ENCODE results near the gene BMP7. TPM values are rescaled to one million over a fixed set of nuclear protein-coding genes. Genes with fewer than 3 reads are reported as not detected.
"Not testable (repeated sequence)": the region's sequence is repeated elsewhere in the genome, so short reads cannot be mapped to it uniquely, and the experiment has no call there.

BMP7 gene
- total and polyA plus RNA-seq, 7 donors: 0.03 TPM; not detected in 5

DNA sequence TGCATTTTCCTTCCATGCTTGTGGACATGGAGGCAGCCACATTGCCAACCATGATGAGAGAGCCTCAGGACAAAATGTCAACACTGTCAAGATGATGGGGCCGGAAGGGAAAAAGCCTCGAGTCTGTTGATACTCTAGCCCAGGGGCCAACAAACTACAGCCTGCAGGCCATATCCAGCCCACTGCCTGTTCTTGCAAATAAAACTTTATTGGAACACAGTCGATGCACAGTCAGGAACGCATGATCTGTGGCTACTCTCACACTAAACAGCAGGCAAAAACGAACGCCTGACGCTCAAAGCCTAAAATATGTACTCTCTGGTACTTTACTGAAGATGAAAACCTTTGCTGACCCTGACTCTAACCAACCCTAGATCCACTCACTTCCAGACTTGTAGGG lies 72.3 kb downstream of the BMP7 start:
- Histone ChIP-seq H3K27ac (no peak overlapping the region), H3K4me1 (no peaks in the 10 kb centered on the region), H3K36me3 (ENCODE audit: insufficient read depth in 1 of 2, low read depth in 1 of 2) (no peaks in the 10 kb centered on the region), H3K9me3 (no peaks in the 10 kb centered on the region), H3K27me3 (ENCODE audit: insufficient read depth in 3 of 3, low read length in 2 of 3) (peaks cover 0 to 6% (median 0%) of the 10 kb centered on the region in 3 donors), H3K4me3 (no peak overlapping the region)
- no peak for ATAC-seq
- intact Hi-C loops (cut with DNase I): no loop called here
- WGBS, 3 donors: 95 to 97% (median 95%) methylated on average over 7 of the region's 7 CpGs
- DNase-seq: no peak
- TF ChIP-seq, protein P1, sequence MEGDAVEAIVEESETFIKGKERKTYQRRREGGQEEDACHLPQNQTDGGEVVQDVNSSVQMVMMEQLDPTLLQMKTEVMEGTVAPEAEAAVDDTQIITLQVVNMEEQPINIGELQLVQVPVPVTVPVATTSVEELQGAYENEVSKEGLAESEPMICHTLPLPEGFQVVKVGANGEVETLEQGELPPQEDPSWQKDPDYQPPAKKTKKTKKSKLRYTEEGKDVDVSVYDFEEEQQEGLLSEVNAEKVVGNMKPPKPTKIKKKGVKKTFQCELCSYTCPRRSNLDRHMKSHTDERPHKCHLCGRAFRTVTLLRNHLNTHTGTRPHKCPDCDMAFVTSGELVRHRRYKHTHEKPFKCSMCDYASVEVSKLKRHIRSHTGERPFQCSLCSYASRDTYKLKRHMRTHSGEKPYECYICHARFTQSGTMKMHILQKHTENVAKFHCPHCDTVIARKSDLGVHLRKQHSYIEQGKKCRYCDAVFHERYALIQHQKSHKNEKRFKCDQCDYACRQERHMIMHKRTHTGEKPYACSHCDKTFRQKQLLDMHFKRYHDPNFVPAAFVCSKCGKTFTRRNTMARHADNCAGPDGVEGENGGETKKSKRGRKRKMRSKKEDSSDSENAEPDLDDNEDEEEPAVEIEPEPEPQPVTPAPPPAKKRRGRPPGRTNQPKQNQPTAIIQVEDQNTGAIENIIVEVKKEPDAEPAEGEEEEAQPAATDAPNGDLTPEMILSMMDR (IDR thresholded peaks at IDR 0.05): no peak

DNA sequence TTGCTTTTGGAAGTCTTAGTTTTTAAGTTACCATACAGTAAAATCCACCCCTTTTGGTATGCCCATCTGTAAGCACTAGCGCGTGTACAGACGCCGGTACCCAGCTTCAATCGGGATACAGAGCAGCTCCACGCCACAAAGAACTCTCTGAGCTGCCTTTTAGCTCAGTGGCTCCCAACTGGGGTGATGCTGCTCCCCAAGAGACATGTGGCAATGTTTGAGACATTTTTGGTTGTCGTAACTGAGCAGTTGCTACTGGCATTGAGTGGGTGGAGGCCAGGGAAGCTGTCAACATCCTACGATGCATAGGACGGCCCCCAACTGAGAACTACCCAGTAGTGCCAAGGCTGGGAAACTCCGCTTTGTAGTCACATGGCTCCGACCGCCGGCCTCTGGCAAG lies 73.3 kb downstream of the BMP7 start:
- no peak overlapping the region for H3K27ac ChIP-seq
- intact Hi-C loops (cut with DNase I): no loop called here
- H3K9me3 ChIP-seq: no peaks in the 10 kb centered on the region
- ATAC-seq (no peak), DNase-seq (peak in 1 of 2 donors; percentile 18)
- no peaks in the 10 kb centered on the region for H3K4me1 ChIP-seq
- H3K4me3 ChIP-seq: no peak overlapping the region
- H3K36me3 ChIP-seq (ENCODE audit: insufficient read depth in 1 of 2, low read depth in 1 of 2): no peaks in the 10 kb centered on the region
- WGBS, 3 donors: 91 to 93% (median 92%) methylated on average over 13 of the region's 13 CpGs
- H3K27me3 ChIP-seq (ENCODE audit: insufficient read depth in 3 of 3, low read length in 2 of 3): peaks cover 0 to 6% (median 0%) of the 10 kb centered on the region in 3 donors
- TF ChIP-seq, protein P1 (IDR thresholded peaks at IDR 0.05): no peak

DNA sequence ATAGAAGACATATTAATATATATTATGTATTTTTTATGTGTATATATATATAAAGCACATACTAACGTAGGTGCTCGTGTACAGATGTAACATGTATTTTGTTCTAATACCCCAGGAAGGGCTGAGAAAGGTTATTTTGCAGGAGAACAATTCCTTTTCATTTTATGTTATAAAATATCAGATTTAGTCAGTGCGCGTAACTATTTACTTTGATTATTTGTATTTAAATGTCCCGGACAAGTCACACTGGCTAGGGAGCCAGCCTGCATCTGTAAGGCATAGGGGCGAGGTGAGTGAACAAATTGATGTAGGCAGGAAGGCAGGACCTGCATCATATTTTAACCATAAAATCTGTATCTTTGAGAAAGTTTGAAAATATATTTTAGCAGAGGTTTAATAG lies 74.1 kb downstream of the BMP7 start:
- Histone ChIP-seq H3K4me3 (no peak overlapping the region), H3K9me3 (no peaks in the 10 kb centered on the region), H3K27ac (no peak overlapping the region), H3K27me3 (ENCODE audit: insufficient read depth in 3 of 3, low read length in 2 of 3) (peaks cover 0 to 6% (median 0%) of the 10 kb centered on the region in 3 donors), H3K36me3 (ENCODE audit: insufficient read depth in 1 of 2, low read depth in 1 of 2) (no peaks in the 10 kb centered on the region), H3K4me1 (no peaks in the 10 kb centered on the region)
- intact Hi-C loops (cut with DNase I): no loop called here
- TF ChIP-seq, protein P1 (IDR thresholded peaks at IDR 0.05): no peak
- ATAC-seq: no peak
- peak in 1 of 2 donors; percentile 11 for DNase-seq
- WGBS, 3 donors: 93 to 96% (median 94%) methylated on average over 6 of the region's 6 CpGs

- H3K4me3 ChIP-seq; H3K4me1 ChIP-seq; H3K36me3 ChIP-seq (ENCODE audit: insufficient read depth in 1 of 2, low read depth in 1 of 2); intact Hi-C loops (cut with DNase I); H3K9me3 ChIP-seq; H3K27me3 ChIP-seq (ENCODE audit: insufficient read depth in 3 of 3, low read length in 2 of 3); ATAC-seq; H3K27ac ChIP-seq: not testable (repeated sequence)
- WGBS, 3 donors: 83 to 86% (median 86%) methylated on average over 8 of the region's 8 CpGs
- DNase-seq: peak in 1 of 2 donors; percentile 5
These were observed 75.2 kb downstream of the BMP7 start for GRCh38 chr20:57191265-57191638.

- H3K4me3 ChIP-seq: no peak overlapping the region
- TF ChIP-seq, protein P1 (IDR thresholded peaks at IDR 0.05): no peak
- no peaks in the 10 kb centered on the region for H3K36me3 ChIP-seq (ENCODE audit: insufficient read depth in 1 of 2, low read depth in 1 of 2)
- ATAC-seq: no peak
- no peaks in the 10 kb centered on the region for H3K4me1 ChIP-seq
- no peaks in the 10 kb centered on the region for H3K9me3 ChIP-seq
- WGBS, 3 donors: 89 to 94% (median 90%) methylated on average over 17 of the region's 17 CpGs
- H3K27me3 ChIP-seq (ENCODE audit: insufficient read depth in 3 of 3, low read length in 2 of 3): peaks cover 0 to 4% (median 0%) of the 10 kb centered on the region in 3 donors
- H3K27ac ChIP-seq: no peak overlapping the region
- intact Hi-C loops (cut with DNase I): no loop called here
- peak in 1 of 2 donors; percentile 19 for DNase-seq
These were observed 75.7 kb downstream of the BMP7 start for GRCh38 chr20:57190536-57191264.
